ENCODE measurements around the gene LLGL1.

LLGL1 gene

GRCh38 chr17:18225121-18225641 lies at the start of gene LLGL1:
TSS of gene LLGL1 (plus strand) at chr17:18225635. CDS start at chr17:18225683, 48 bp downstream.
- Histone ChIP-seq H3K27me3 (ENCODE audit: control insufficient read depth in 1 of 2, insufficient read depth in 2 of 2, low read length in 2 of 2) (no peaks in the 10 kb centered on the region), H3K9me3 (ENCODE audit: low read length) (no peaks in the 10 kb centered on the region), H3K27ac (ENCODE audit: low read depth, low read length) (no peak within 1 kb of the TSS), H3K36me3 (ENCODE audit: insufficient read depth, low read length) (no peaks in the 10 kb centered on the region), H3K9ac (ENCODE audit: low read length) (peak within 1 kb of the TSS; percentile 68), H3K4me3 (ENCODE audit: low read depth in 1 of 2, low read length in 2 of 2) (peak within 1 kb of the TSS; percentile 74 to 95), H3K4me1 (ENCODE audit: insufficient read depth, low read length) (peaks cover 16% of the 10 kb centered on the region)

- Histone ChIP-seq H3K4me3 (ENCODE audit: low read depth in 1 of 2, low read length in 2 of 2) (no peak overlapping the region), H3K36me3 (ENCODE audit: insufficient read depth, low read length) (no peaks in the 10 kb centered on the region), H3K27ac (ENCODE audit: low read depth, low read length) (no peak overlapping the region), H3K27me3 (ENCODE audit: control insufficient read depth in 1 of 2, insufficient read depth in 2 of 2, low read length in 2 of 2) (no peaks in the 10 kb centered on the region), H3K4me1 (ENCODE audit: insufficient read depth, low read length) (no peaks in the 10 kb centered on the region), H3K9ac (ENCODE audit: low read length) (no peak overlapping the region), H3K9me3 (ENCODE audit: low read length) (no peaks in the 10 kb centered on the region)
These were observed 49.3 kb upstream of the LLGL1 start for GRCh38 chr17:18176176-18176575.

GRCh38 chr17:18177133-18177532 lies 48.3 kb upstream of the LLGL1 start:
- Histone ChIP-seq H3K4me3 (ENCODE audit: low read depth in 1 of 2, low read length in 2 of 2) (no peak overlapping the region), H3K9me3 (ENCODE audit: low read length) (no peaks in the 10 kb centered on the region), H3K9ac (ENCODE audit: low read length) (no peak overlapping the region), H3K27me3 (ENCODE audit: control insufficient read depth in 1 of 2, insufficient read depth in 2 of 2, low read length in 2 of 2) (no peaks in the 10 kb centered on the region), H3K27ac (ENCODE audit: low read depth, low read length) (no peak overlapping the region), H3K4me1 (ENCODE audit: insufficient read depth, low read length) (peaks cover 4% of the 10 kb centered on the region), H3K36me3 (ENCODE audit: insufficient read depth, low read length) (no peaks in the 10 kb centered on the region)

- no peak overlapping the region for H3K9ac ChIP-seq (ENCODE audit: low read length)
- H3K27me3 ChIP-seq (ENCODE audit: control insufficient read depth in 1 of 2, insufficient read depth in 2 of 2, low read length in 2 of 2) = no peaks in the 10 kb centered on the region
- H3K36me3 ChIP-seq (ENCODE audit: insufficient read depth, low read length) = no peaks in the 10 kb centered on the region
- H3K27ac ChIP-seq (ENCODE audit: low read depth, low read length) = no peak overlapping the region
- no peak overlapping the region for H3K4me3 ChIP-seq (ENCODE audit: low read depth in 1 of 2, low read length in 2 of 2)
- H3K9me3 ChIP-seq (ENCODE audit: low read length) = no peaks in the 10 kb centered on the region
- peaks cover 8% of the 10 kb centered on the region for H3K4me1 ChIP-seq (ENCODE audit: insufficient read depth, low read length)
These were observed 47.7 kb upstream of the LLGL1 start for GRCh38 chr17:18177722-18178121.

GRCh38 chr17:18179196-18179595 lies 46.2 kb upstream of the LLGL1 start:
- Histone ChIP-seq H3K9ac (ENCODE audit: low read length) (no peak overlapping the region), H3K4me1 (ENCODE audit: insufficient read depth, low read length) (peaks cover 8% of the 10 kb centered on the region), H3K36me3 (ENCODE audit: insufficient read depth, low read length) (no peaks in the 10 kb centered on the region), H3K9me3 (ENCODE audit: low read length) (no peaks in the 10 kb centered on the region), H3K27ac (ENCODE audit: low read depth, low read length) (no peak overlapping the region), H3K4me3 (ENCODE audit: low read depth in 1 of 2, low read length in 2 of 2) (no peak overlapping the region), H3K27me3 (ENCODE audit: control insufficient read depth in 1 of 2, insufficient read depth in 2 of 2, low read length in 2 of 2) (no peaks in the 10 kb centered on the region)

DNA sequence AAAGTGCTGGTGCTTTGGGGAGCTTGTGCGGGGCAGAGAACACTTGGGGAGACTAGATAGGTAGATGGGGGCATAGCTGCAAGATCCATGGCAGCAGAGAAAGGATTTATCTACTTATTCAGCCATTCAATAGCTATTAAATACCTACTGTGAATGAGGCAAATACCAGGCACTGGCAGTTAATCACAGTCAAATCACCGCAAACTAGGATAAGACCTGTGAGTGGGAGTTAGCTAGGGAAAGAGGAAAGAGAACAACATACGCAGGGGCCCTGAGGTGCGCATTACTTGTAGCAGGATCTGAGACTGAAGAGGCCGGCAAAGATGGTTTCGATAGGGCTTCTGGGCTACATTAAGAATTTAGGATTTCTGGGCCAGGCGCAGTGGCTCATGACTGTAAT lies 45.6 kb upstream of the LLGL1 start:
- Histone ChIP-seq H3K4me3 (ENCODE audit: low read depth in 1 of 2, low read length in 2 of 2) (no peak overlapping the region), H3K36me3 (ENCODE audit: insufficient read depth, low read length) (no peaks in the 10 kb centered on the region), H3K9ac (ENCODE audit: low read length) (no peak overlapping the region), H3K27me3 (ENCODE audit: control insufficient read depth in 1 of 2, insufficient read depth in 2 of 2, low read length in 2 of 2) (no peaks in the 10 kb centered on the region), H3K9me3 (ENCODE audit: low read length) (no peaks in the 10 kb centered on the region), H3K4me1 (ENCODE audit: insufficient read depth, low read length) (peaks cover 8% of the 10 kb centered on the region), H3K27ac (ENCODE audit: low read depth, low read length) (no peak overlapping the region)

GRCh38 chr17:18181358-18181757 lies 44.1 kb upstream of the LLGL1 start:
- H3K9ac ChIP-seq (ENCODE audit: low read length) = no peak overlapping the region
- H3K4me1 ChIP-seq (ENCODE audit: insufficient read depth, low read length) = peaks cover 18% of the 10 kb centered on the region
- H3K9me3 ChIP-seq (ENCODE audit: low read length) = no peaks in the 10 kb centered on the region
- no peak overlapping the region for H3K4me3 ChIP-seq (ENCODE audit: low read depth in 1 of 2, low read length in 2 of 2)
- H3K27me3 ChIP-seq (ENCODE audit: control insufficient read depth in 1 of 2, insufficient read depth in 2 of 2, low read length in 2 of 2) = no peaks in the 10 kb centered on the region
- no peak overlapping the region for H3K27ac ChIP-seq (ENCODE audit: low read depth, low read length)
- H3K36me3 ChIP-seq (ENCODE audit: insufficient read depth, low read length) = no peaks in the 10 kb centered on the region

- peak overlapping the region; percentile 15 for H3K9ac ChIP-seq (ENCODE audit: low read length)
- no peaks in the 10 kb centered on the region for H3K36me3 ChIP-seq (ENCODE audit: insufficient read depth, low read length)
- H3K4me3 ChIP-seq (ENCODE audit: low read depth in 1 of 2, low read length in 2 of 2) = peak overlapping the region; percentile 72 to 79
These were observed 43.1 kb upstream of the LLGL1 start for GRCh38 chr17:18182110-18182977.

DNA sequence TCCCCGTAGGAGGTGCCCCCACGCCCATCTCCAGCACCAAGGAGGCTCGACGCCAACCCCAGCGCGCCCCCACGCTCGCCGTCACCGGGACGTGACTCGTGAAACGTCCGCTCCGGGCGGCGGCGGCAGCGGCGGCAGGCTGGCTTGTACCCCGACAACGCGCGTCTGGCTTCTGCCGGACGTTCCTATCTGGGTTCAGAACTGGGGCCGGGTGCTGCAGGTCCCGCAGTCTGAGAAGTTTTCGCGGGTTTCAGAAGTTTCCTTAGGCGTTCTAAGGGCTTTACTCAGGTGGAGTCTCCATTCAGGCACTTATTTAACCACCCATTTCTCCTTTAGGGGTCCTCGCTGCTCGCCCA lies 42.5 kb upstream of the LLGL1 start:
- H3K36me3 ChIP-seq (ENCODE audit: insufficient read depth, low read length) = peaks cover 5% of the 10 kb centered on the region
- H3K4me1 ChIP-seq (ENCODE audit: insufficient read depth, low read length) = peaks cover 34% of the 10 kb centered on the region
- H3K9ac ChIP-seq (ENCODE audit: low read length) = peak overlapping the region; percentile 15
- no peaks in the 10 kb centered on the region for H3K27me3 ChIP-seq (ENCODE audit: control insufficient read depth in 1 of 2, insufficient read depth in 2 of 2, low read length in 2 of 2)
- peak overlapping the region; percentile 72 to 79 for H3K4me3 ChIP-seq (ENCODE audit: low read depth in 1 of 2, low read length in 2 of 2)
- H3K27ac ChIP-seq (ENCODE audit: low read depth, low read length) = peak overlapping the region; percentile 92
- H3K9me3 ChIP-seq (ENCODE audit: low read length) = no peaks in the 10 kb centered on the region

More at GRCh38 chr17:18182110-18182977, 43.1 kb upstream of the LLGL1 start:
- Histone ChIP-seq H3K4me1 (ENCODE audit: insufficient read depth, low read length) (peaks cover 28% of the 10 kb centered on the region), H3K9me3 (ENCODE audit: low read length) (no peaks in the 10 kb centered on the region), H3K27me3 (ENCODE audit: control insufficient read depth in 1 of 2, insufficient read depth in 2 of 2, low read length in 2 of 2) (no peaks in the 10 kb centered on the region), H3K27ac (ENCODE audit: low read depth, low read length) (peak overlapping the region; percentile 92)

DNA sequence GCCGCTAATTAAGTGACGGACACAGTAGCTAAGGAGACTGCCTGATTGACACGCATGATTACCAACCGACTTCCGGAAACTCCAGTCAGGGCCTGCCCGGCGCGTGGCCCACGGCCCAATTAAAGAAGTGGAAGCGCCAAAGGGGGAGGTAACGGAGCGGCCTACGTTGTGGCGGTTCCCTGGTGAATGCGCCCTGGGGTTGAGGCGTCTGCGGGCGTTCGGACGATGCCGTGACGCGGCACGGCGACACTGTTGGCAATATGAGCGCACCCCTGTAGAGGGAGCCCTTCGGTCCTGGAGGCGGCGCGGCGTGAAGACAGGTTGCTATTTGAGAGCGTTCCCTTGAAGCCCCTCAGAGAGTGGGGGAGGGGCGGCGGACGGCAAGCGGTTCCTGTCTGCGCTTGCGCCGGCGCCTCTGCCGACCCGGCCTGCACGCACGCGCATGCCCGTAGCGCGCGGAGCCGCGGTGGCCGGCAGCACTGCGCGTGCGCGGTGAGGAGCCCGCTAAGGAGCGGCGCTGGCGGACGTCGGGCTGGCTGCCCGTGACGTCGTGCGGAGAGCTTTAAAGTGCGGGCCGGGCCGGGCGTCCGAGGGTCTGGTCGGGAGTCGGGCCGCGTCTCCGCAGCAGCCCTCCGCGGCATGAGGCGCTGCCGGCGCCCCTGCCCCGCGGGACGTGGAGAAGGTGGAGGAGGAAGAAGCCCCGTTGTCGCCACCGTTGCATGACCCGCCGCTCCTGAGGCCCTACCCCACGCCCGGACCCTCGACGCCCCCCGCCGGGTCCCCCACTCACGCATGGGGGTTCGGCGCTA lies 41.9 kb upstream of the LLGL1 start, which contains the start of gene ALKBH5:
Gene ALKBH5, plus strand, starts transcription at position 495 of the 809 bp plus-strand sequence. CDS start 416 bp downstream, outside the sequence.
- Histone ChIP-seq H3K27me3 (ENCODE audit: control insufficient read depth in 1 of 2, insufficient read depth in 2 of 2, low read length in 2 of 2) (no peaks in the 10 kb centered on the region), H3K9ac (ENCODE audit: low read length) (peak within 1 kb of the TSS; percentile 67), H3K36me3 (ENCODE audit: insufficient read depth, low read length) (peaks cover 11% of the 10 kb centered on the region), H3K9me3 (ENCODE audit: low read length) (no peaks in the 10 kb centered on the region), H3K27ac (ENCODE audit: low read depth, low read length) (peak within 1 kb of the TSS; percentile 92), H3K4me3 (ENCODE audit: low read depth in 1 of 2, low read length in 2 of 2) (peak within 1 kb of the TSS; percentile 72 to 79), H3K4me1 (ENCODE audit: insufficient read depth, low read length) (peaks cover 40% of the 10 kb centered on the region)
